LHCN-M2 (cell line): ENCODE results near the gene TMEM131. TPM values are rescaled to one million over a fixed set of nuclear protein-coding genes. Genes with fewer than 3 reads are reported as not detected.

Experiments used
- DNase-seq: peaks from one replicate; pipeline ENCODE4 v3.0.0-alpha.2; 2012; ENCODE audit warnings: low read depth
- total RNA-seq: library from RNA; depleted of rRNA; stranded (reverse); fragments of >200 nt; gene quantifications from 2 replicates; pipeline ENCODE4 v1.2.3, GENCODE V29; 2014

The TMEM131 gene
- total RNA-seq, 1 experiment from 2014 or later: 45.9 TPM

GRCh38 chr2:97812931-97813330 is 182.8 kb downstream of the TMEM131 start:
- no peak for DNase-seq

DNA sequence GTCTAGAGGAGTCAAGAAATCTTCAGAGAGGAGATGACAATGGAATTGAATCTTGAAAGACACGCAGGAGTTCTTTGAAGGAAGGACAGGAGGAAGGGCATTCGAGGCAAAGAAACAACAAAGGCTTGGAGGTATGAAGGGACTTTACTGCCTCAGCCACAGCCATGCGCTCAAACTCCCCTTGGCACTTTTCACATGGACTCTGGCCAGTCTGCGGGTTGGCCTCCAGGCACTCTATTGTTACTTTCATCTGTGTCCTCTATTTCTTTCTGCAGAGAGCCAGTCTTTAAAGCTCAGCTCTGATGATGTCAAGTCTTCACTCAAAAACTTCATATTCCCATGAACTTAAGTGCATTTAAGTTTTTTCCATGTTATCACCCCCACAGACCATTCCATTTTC is 186.9 kb downstream of the TMEM131 start:
- no peak for DNase-seq

GRCh38 chr2:97806738-97807618 is 188.8 kb downstream of the TMEM131 start:
- DNase-seq: peak; percentile 58

- DNase-seq: no peak
Observed at GRCh38 chr2:97805776-97806175, 190.0 kb downstream of the TMEM131 start.

GRCh38 chr2:97801028-97801427 is 194.7 kb downstream of the TMEM131 start:
- no peak for DNase-seq

- DNase-seq: no peak
Observed at GRCh38 chr2:97798416-97798815, 197.3 kb downstream of the TMEM131 start.

- DNase-seq: no peak
Observed at GRCh38 chr2:97797355-97797754, 198.4 kb downstream of the TMEM131 start.

- no peak for DNase-seq
Observed at GRCh38 chr2:97796465-97797126, 199.2 kb downstream of the TMEM131 start.

GRCh38 chr2:97792416-97792815 is 203.3 kb downstream of the TMEM131 start:
- DNase-seq: no peak

DNA sequence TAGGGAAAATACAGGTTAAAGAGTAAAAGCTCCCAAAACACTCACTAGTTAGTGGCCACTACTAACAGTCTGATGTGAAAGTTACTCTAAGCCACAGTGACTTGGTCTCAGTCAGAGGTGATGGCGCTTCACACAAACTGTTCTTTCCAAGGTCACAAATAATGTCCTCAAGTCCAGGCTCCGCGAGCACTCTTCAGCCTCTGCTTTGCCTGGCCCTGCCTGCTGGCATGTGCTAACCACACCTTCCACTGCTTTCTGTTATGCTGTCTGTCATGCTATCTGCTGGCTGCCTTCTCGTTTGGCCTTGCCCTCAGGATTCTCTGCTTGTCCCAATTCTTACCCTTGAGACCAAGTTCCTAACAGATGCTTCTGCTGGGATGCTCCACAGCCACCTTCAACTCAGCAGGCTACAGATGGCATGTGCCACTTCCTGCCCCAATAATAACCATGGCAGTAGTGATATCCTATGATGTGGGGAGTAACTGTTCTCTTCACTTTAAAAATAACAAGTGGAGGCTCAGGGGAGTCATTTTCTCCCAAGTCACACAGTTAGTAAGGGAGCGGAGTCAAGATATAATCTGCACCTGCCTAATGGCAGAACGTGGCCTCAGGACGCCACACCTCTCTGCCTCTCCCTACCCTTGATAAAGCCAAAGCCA is 206.6 kb downstream of the TMEM131 start:
- no peak for DNase-seq

DNA sequence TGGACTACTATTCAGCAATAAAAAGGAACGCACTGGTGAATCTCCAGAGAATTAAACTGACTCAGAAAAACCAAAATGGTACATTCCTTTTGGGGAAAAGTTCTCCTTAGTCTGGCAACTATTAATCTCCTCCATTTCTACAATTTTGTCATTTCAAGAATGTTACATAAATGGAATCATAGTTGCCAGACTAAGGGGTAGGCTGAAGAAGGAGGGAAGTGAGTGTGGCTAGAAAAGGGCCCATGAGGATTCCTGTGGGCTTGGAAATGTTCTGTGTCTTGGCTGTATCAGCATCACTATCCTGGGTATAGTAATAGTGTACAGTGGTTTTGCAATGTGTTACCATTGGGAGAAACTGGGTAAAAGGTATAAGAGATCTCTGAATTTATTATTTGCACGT is 209.9 kb downstream of the TMEM131 start:
- no peak for DNase-seq

DNA sequence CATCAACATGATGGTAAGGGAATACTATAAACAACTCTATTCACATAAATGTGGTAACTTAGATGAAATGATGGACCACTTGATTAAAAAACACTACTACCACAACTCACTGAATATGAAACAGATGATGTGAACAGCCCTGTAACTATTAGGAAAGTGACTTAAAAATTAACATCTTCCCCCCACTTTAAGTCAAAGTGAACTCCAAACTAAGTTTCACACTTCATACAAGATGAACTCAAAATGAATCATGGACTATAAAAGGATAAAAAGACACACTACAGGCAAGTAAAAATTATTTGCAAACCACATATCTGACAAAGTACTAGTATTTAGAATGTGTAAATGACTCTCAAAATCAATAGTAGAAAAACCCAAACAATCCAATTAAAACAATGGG is 210.8 kb downstream of the TMEM131 start:
- no peak for DNase-seq

GRCh38 chr2:97781981-97782380 is 213.8 kb downstream of the TMEM131 start:
- DNase-seq: no peak

DNA sequence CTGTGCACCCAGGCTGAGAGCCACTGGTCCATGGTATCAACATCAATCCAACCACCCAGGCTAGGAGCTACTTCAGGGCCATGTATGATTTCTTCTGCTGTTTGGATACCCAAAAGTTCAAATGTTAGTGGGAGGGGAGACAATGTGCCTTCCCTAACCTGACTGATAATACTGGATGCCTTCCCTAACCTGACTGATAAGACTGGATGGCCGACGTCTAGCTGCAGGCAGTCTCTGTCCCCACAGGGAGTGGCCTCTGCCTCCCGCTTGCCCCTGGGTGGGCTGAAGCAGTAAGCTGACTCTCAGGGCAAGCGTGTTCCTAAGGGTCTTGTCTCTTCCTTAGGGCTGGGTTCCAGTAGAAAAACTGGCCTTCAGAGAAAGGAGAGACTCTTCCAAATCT is 216.6 kb downstream of the TMEM131 start:
- no peak for DNase-seq

GRCh38 chr2:97775074-97775473 is 220.7 kb downstream of the TMEM131 start:
- no peak for DNase-seq

DNA sequence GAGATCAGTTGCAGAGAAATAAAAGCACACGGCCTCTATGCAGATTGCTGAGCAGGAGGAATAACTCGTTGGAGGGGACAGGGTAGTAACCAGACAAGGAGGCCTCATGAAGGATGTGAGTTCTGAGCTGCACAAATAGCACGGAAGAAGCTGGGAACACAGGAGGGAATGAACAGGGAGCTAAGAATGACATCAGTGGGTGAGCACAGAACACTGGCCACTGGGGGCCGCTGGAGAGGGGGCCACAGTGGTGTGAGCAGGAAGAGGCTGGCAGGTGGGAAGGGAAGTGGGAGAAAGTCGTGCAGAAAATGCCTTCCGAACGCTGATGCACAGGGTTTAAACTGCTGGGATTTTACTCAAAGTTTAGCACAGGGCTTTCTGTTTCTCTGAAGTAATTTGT is 221.3 kb downstream of the TMEM131 start:
- no peak for DNase-seq

DNA sequence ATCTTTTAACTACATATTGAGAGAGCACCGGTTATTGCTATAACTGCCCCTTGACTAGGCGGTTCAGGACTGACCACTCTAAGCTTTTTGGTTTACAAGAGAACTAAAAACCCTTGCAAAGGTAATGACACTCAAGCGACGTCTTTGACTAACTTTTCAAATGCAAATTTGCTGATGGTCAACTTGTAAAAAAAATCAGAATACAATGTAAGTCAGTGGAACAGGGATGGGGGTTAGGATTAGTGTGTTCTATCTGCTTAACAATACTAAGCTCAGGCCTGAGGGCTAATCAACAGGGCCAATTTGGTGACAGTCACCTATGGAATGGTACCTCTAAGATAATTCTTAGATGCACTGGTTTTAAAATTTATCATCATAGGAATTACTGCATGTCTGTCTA is 225.3 kb downstream of the TMEM131 start:
- no peak for DNase-seq

DNA sequence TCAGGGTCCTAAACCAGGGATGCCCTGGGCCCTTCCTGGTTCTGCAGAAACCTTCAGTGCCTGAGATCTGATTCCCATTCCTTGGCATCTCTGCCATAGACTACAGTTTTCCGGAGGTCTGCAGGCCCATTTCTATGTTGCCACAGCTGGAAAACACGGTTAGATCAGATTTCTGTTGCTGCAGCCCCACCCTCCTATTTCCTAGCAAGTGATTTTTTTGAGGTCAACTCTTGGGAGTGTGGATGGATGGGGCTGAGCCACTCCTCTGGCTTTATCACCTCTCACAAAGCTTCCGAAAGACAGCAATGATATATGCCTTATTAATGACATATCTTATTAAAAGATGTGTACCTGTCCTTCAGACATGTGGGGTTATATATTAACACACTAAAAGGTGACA is 226.0 kb downstream of the TMEM131 start:
- no peak for DNase-seq

DNA sequence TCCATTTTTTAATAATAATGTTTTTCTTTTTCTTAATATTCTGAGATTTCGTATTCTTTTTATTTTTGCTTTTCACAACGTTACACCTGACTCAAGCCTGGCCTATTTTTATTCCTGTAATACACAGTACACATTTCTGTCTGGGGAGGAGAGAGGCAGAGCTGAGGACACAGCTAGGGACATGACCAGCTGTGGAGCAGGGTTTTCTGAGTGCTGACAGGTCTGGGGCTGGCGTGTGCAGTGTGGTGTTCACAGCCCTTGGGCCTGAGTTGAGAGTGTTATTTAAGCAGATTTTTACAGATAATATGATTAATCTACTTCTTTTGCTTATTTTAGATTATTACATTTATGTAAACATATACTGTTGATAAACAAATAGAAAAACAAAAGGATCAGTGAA is 226.4 kb downstream of the TMEM131 start:
- DNase-seq: no peak

DNA sequence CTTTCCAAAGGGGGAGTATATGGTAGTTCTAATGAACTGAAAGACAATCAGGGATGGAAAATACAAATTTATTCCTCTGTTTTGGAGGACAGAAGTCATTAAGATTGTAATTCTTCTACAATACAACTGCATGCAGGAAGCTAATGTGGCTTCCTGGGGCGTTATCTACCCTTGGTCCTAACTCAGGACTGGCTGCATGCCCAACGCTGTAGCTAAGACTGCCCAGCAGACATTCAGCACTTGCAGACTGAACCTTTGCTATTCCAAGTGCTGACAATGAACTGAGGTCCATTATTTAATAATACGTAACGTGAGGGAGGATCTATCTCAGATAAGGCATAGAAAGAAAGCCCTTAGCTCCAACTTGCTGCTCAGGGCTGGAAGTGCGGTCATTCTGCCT is 229.2 kb downstream of the TMEM131 start:
- DNase-seq: no peak

GRCh38 chr2:97765933-97766332 is 229.8 kb downstream of the TMEM131 start:
- DNase-seq: no peak

GRCh38 chr2:97764559-97765263 is 231.0 kb downstream of the TMEM131 start:
- DNase-seq: no peak
